ENCODE data around the gene ABCF1.

- TF ChIP-seq EP300 (conservative IDR thresholded peaks at IDR 0.05; ENCODE audit: poor library complexity, severe bottlenecking) (no peak), CTCF (IDR thresholded peaks at IDR 0.05; ENCODE audit: poor library complexity, severe bottlenecking) (no peak)
Measured at GRCh38 chr6:30592287-30592686, 21.0 kb downstream of the ABCF1 start.

Data from neural cell (in vitro differentiated cells).